HG03196 (cell line): ENCODE data around the gene PTPRD.

ENCODE experiments used
- ATAC-seq: cut with Tn5 transposase; IDR thresholded peaks from one replicate; pipeline ENCODE4 v1.9.1; 2021; ENCODE audit not compliant: unreplicated experiment

The PTPRD gene

DNA sequence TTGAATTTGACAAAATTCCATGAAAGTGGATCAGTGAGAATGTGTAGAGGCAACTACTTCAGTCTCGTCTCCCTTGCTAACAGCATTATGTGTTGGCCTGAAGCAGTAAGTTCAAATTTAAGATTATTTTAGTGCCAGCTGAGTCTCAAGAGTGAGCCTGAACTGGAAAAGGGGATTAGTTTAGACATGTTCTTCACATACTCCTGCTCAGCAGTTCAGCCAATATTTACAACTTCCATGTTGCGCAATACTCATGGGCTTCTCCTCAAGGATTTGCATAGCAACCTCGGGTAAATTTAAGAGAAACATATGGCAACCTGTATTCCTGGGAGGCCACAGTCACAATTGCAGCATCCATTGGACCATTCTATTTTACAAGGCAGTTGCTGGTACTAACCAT lies 553.8 kb downstream of the PTPRD start:
- no peak for ATAC-seq

DNA sequence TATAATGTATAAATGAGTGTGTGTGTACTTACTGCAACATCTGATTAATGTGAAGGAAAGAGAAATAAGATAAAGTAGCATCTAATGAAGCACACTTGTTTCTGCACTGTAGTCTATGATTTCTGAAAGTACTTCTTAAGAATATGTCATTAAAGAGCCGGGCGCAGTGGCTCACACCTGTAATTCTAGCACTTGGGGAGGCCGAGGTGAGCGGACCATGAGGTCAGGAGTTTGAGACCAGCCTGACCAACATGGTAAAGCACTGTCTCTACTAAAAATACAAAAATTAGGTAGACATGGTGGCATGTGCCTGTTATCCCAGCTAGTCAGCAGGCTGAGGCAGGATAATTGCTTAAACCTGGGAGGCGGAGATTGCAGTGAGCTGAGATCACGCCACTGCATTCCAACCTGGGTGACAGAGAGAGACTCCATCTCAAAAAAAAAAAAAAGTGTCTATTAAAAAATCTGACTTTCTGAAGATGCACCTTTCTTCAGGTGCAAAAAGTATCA lies 556.9 kb downstream of the PTPRD start:
- ATAC-seq: no peak

DNA sequence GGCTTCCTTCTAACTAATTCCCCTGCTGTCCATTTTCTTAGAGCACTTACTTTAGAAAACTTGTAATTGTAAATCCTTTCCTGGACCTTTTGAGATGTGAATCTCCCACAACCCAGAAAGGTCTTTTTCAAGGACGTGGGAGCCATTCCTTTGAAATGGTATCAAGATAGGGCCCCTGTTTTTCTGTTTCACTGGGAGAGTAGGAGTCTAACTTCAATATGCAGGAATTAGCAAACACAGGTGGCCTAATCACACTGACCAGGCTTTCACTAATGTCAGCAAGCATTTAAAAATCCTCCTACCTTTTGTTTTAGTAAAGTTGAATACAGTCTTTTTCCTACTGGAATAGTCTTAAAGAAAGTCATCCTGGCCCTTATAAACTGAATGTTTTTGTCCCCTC lies 558.3 kb downstream of the PTPRD start:
- ATAC-seq: no peak

- ATAC-seq: no peak
Observed at GRCh38 chr9:10052916-10053315, 559.9 kb downstream of the PTPRD start.

- ATAC-seq: no peak
Observed at GRCh38 chr9:10052181-10052580, 560.6 kb downstream of the PTPRD start.

DNA sequence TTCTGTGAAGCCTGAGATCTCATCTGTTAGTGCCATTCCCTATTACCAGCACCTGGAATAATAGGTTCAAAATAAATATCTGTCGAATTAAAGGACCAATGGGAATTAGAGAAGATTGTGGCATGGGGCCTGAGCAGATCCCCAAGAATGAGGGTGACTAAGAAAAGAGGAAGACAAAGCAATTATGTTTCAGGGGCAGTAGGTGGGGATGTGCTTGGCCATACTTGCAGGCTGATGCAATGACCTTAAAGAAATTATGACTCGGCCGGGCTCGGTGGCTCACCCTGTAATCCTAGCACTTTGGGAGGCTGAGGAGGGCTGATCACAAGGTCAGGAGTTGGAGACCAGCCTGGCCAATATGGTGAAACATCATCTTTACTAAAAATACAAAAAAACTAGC lies 562.8 kb downstream of the PTPRD start:
- no peak for ATAC-seq

- no peak for ATAC-seq
Observed at GRCh38 chr9:10048994-10049393, 563.8 kb downstream of the PTPRD start.

DNA sequence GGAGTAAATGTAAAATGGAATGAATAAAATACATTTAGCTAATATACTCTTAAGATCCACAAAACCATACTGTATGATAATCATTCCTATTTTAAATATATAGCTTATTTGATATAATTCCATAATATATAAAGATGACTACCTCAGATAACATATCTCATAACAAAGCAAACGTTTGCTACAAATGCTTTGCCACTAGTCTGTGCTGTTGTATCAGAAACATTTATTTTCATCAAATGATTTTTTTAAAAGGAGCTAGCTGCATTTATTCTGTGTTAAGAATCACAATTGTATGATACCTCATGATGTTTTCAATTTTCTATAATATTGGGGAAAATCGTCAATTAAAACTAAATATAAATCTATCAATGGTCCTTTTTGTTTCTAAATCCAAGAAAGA lies 567.2 kb downstream of the PTPRD start:
- no peak for ATAC-seq

DNA sequence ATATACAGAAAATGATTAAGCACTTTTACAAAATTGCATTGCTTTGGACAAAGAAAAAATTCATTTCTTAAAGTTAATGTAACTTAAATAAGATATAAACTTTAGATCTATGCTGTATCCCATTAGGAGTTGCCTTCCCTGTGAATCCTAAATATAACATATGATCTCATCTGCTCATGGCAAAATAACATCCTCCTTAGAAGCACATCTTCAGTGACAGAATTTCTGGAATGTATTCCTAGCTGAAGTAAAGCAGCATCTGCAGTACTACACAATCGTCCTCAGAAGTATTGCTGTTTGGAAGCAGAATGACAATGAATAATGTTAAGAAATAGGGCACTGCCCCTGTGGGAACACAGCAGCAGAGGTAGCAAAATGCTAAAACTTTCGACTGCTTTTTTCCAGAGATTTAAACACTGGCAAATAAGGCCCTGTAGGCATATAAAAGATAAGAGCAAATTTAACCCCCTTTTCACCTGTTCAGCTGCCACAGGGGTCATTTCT lies 571.0 kb downstream of the PTPRD start:
- no peak for ATAC-seq

DNA sequence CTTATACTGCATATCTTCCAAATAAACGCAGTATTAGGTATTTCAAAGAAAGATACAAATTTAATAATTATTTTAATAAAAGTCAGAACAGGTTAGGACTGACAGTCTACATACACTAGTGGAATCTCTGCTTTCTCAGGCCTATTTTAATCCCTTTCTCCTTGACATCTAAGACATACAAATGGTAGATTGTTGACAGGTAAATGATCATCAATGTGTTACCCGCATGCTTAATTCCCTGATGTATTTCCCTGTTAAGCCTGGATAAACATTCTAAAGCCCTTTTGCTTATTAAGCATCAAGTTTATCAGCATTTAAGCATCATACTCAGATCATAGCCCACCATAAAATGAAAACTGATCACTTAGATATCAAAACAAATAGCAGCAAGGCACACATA lies 576.7 kb downstream of the PTPRD start:
- ATAC-seq: no peak

- no peak for ATAC-seq
Observed at GRCh38 chr9:10032166-10032565, 580.6 kb downstream of the PTPRD start.

GRCh38 chr9:10026443-10026984 lies 586.3 kb downstream of the PTPRD start:
- no peak for ATAC-seq

DNA sequence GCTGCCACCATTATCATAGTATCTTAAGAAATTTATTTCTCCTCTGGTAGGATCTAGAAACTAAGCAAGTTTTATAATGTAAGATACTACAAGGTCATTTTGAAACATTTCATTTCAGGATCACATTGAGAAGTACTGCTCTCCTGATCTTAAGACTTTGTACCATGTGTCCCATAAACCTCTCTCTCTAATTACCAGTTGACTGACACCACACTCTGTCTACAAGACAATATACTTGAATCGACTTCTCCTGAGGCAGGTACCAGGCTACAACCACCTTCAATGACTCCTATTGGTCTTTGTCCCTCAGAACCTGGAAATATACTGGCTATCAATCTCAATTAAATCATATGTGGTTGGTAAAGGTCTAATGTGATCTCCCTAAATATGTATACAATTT lies 597.0 kb downstream of the PTPRD start:
- ATAC-seq: no peak

- ATAC-seq: no peak
Observed at GRCh38 chr9:10014889-10015288, 597.9 kb downstream of the PTPRD start.

- ATAC-seq: no peak
Observed at GRCh38 chr9:10009401-10009800, 603.4 kb downstream of the PTPRD start.

DNA sequence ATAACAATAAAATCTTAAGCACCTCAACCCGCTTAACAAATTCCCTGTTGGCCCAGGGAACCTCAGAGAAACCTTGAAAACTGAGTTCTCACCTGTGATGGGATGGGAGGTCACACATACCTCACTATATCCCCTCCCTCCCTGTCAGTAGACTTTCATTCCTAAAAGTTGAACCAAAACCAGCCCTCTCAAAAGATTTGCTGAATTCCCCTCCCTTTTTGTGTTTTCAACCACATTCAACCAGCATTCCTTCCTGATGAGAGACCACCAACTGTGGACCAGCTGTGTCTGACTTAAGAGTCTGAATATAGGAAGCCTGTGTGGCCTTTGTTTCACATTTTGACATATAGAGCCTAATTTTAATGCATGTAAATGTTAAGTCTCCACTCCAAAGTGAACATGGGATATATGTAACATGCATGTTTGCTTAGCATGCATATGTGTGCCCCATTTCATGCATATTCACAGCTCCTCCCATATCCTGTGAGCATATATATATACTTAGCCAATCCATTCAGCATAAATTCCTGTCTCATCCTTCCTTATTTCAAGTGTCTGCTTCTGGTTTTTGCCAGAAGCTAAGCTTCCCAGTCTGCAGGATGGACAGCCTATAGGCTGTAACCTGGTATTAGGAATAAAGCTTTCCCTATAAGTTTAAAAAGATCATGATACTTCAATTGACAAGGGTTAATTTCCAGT lies 604.6 kb downstream of the PTPRD start:
- no peak for ATAC-seq

DNA sequence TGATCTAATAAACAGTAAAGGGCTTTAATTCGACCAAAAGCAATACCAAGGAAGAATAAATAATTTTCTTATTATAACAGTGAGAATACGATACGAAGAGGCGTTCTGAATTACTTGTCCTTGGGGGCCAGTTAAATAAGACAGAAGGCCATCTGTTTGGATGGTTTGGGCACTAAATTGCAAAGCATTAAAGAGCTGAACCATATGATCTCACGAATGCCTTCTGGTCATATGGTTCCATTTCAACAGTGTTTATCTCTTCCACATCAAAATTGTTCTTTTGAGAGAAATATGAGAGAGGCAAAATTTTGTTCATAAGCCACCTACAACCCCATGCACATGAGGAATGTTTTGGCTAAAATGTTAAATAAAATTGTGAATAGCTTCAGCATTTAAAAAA lies 605.4 kb downstream of the PTPRD start:
- ATAC-seq: no peak

DNA sequence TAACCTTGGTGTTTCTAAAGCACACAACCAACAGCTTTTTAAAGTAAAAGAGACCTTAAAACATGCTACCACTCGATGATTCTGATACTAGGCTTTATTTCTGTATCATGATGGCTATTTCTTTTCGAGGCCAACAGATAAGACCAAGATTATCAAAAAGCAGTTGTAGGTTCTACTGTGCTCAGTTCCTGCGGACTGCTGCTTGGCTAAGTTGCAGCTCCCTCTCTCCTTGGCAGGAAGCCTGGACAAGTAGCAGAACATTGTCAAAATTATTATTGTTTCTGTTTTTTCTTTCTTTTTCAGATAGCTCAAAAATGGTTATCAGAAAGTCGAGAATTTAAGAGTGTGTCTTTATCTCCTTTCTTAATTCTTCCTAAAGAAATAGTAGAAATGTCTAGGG lies 607.6 kb downstream of the PTPRD start:
- no peak for ATAC-seq

GRCh38 chr9:10003047-10003446 lies 609.8 kb downstream of the PTPRD start:
- ATAC-seq: no peak

DNA sequence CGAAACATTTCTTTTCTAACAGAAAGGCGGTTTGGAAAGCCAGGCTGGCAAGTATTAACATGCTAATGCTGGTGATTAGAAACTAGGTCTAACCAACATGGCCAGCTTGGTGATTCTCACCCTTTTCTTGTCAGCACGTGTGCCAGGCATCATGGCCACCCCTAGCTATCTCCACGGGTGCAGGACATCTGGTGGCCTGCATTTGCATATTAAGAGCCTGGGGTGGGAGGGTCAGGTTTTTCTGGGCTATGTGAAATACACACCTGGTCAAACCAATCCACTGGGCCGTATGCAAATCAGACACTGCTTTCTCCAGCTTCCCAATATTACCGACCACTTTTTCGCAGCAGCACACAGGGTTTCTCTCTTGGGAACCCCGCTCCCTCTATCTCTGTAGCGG lies 612.1 kb downstream of the PTPRD start:
- ATAC-seq: no peak

DNA sequence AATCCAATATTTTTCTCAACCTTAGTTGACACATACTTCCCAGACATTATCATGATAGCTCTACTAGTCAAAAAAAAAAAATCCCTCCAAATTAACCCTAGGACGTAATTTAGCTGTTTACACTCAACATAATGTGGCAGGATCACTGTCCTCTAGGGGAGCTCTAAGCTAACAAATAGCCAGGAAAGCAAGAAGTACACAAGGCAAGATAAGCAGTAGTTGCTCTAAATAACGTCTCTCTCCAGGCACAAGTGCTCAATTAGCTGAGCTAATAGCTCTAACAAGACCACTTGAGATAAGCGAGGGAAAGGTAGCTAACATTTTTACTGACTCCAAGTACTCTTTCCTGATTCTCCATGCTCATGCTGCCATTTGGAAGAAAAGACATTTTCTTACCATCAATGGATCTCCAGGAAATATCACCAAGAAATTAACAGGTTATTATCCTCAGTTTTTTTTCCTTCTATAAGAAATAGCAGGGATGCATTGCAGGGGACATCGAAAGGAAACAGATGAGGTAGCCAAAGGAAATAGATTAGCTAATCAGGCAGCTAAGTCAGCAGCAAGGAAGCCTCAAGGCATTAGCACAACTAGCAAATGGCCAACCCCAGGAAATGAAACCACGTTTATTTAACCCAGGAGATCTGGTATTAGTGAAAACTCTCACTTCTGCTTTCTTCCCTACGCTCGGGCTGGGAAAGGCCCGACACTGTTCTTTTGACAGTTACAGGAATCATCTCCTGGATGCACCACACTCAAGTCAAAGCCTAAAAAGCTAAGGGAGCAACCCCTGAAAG lies 614.1 kb downstream of the PTPRD start:
- no peak for ATAC-seq

DNA sequence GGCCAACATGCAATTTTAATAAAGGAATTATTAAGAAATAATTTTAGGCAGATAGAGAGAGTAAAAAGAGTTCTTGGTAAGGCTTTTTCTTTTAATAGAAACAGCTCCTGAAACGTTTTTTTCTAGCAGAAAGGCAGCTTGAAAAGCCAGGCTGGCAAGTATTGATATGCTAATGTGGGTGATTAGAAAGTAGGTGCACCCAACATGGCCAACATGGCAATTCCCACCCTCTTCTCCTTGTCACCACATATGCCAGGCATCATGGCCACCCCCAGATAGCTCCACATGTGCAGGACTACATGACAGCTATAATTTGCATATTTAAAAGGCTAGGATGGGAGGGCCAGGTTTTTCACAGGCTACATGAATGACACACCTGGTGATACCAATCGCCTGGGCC lies 615.2 kb downstream of the PTPRD start:
- ATAC-seq: no peak
